ENCODE data around the gene PABPN1L. TPM values are rescaled to one million over a fixed set of nuclear protein-coding genes. Genes with fewer than 3 reads are reported as not detected.

PABPN1L gene
- total and polyA plus RNA-seq, 2 donors (not counting 3 experiments of a cell fraction or from before 2014, with no cell fraction given) = not detected

- CTCF ChIA-PET = no interaction called here
- H3K27me3 ChIP-seq (ENCODE audit: control insufficient read depth in 2 of 2, insufficient read depth in 2 of 2, low read length in 2 of 2) = no peaks in the 10 kb centered on the region
- TF ChIP-seq GATA2 (IDR thresholded peaks at IDR 0.05; ENCODE audit: insufficient read depth, insufficient read length, low read depth, low read length) (no peak), FOS (IDR thresholded peaks at IDR 0.05; ENCODE audit: borderline replicate concordance, insufficient read depth, low read length) (no peak), POLR2AphosphoS5 (IDR thresholded peaks at IDR 0.05; ENCODE audit: insufficient read depth, low read depth, low read length) (no peak), CTCF (IDR thresholded peaks at IDR 0.05; ENCODE audit: extremely low read depth in 1 of 2, insufficient read depth in 1 of 2, low read depth in 1 of 2, low read length in 2 of 2) (no peak), MYC (IDR thresholded peaks at IDR 0.05; ENCODE audit: low read depth, low read length) (no peak)
- POLR2A ChIA-PET = no interaction called here
- no peaks in the 10 kb centered on the region for H3K36me3 ChIP-seq (ENCODE audit: control insufficient read depth in 2 of 2, extremely low read depth in 1 of 2, insufficient read depth in 2 of 2, low read length in 2 of 2)
- no peak for FAIRE-seq
- H3K4me2 ChIP-seq (ENCODE audit: insufficient read depth, low read length) = no peak overlapping the region
- no TSS peak for BruUV-seq (replicated peaks)
- H2AFZ ChIP-seq (ENCODE audit: low read depth, low read length) = no peak overlapping the region
- no peaks in the 10 kb centered on the region for H3K79me2 ChIP-seq (ENCODE audit: control insufficient read depth, insufficient read depth, low read length)
- no peaks in the 10 kb centered on the region for H3K9me1 ChIP-seq (replicated peaks; ENCODE audit: control insufficient read depth, extremely low read depth, insufficient read depth, low read length)
- no peak overlapping the region for H3K27ac ChIP-seq (ENCODE audit: insufficient read depth, low read depth, low read length)
- dilution Hi-C loops (cut with MboI; ENCODE audit: extremely low pct_ligation_motif_present, low sequenced_read_pairs) = no loop called here
- intact Hi-C loops (cut with micrococcal nuclease) = no loop called here
- no peaks in the 10 kb centered on the region for H3K4me1 ChIP-seq (ENCODE audit: control insufficient read depth, extremely low read depth, insufficient read depth, low read length)
- no peak overlapping the region for H3K9ac ChIP-seq (replicated peaks; ENCODE audit: extremely low read depth, insufficient read depth, low read length)
- no peak overlapping the region for H3K4me3 ChIP-seq (replicated peaks in 1 of 3; ENCODE audit: insufficient read depth in 1 of 3, low read depth in 1 of 3, low read length in 3 of 3)
- H4K20me1 ChIP-seq (replicated peaks; ENCODE audit: control insufficient read depth, extremely low read depth, insufficient read depth, low read length) = no peaks in the 10 kb centered on the region
- no peaks in the 10 kb centered on the region for H3K9me3 ChIP-seq (replicated peaks; ENCODE audit: control insufficient read depth, insufficient read depth, low read length)
- no peak for DNase-seq (ENCODE audit: low read depth, low spot score)
These were observed 14.7 kb upstream of the PABPN1L start for GRCh38 chr16:88881007-88881615.

Data from endothelial cell of umbilical vein (primary cell).